ENCODE data around the gene IGF1.

DNA sequence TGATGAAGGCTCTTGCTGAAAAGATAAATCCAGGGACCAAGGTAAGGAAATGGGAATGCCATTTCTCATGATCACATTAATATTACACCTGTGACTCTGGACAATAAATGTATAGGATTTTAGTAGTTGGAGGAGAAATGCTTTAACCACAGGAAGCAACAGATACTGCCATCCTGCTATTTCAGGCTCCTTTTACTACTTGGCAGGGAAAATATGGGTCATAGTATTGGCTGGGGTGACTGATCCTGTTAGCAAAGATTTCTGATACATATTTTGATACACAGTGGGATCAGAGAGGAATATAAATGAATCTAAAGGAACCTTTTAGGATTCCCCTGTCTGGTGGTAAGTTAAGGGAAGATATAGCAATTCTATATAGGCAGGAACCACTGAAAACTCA lies 115.0 kb downstream of the IGF1 start:
- TF ChIP-seq CTCF (IDR thresholded peaks at IDR 0.05) (no peak), POLR2A (IDR thresholded peaks at IDR 0.05) (no peak)
